ENCODE data around the gene CLMN. TPM values are rescaled to one million over a fixed set of nuclear protein-coding genes. Genes with fewer than 3 reads are reported as not detected.

CLMN gene
- total and polyA plus RNA-seq, 2 of the 13 experiments (the other 11 are each of a cell fraction or from before 2014, with no cell fraction given), result 15.1 to 16.7 TPM

GRCh38 chr14:95300002-95300696 lies 19.6 kb downstream of the CLMN start (continued):
- TF ChIP-seq ZBTB44 (CRISPR knock-in tag; IDR thresholded peaks at IDR 0.05), result no peak
- TF ChIP-seq FOXA3 (CRISPR knock-in tag; IDR thresholded peaks at IDR 0.05), result peak; percentile 68
- TF ChIP-seq THAP11 (CRISPR knock-in tag; IDR thresholded peaks at IDR 0.05), result no peak
- TF ChIP-seq ZNF503 (CRISPR knock-in tag; IDR thresholded peaks at IDR 0.05), result no peak
- 0 out of 2 replicates have a peak, but pooled peaks have one; percentile 39 for TF ChIP-seq ZNF451 (CRISPR knock-in tag; IDR thresholded peaks at IDR 0.05)
- no peak for TF ChIP-seq MXD1 (CRISPR knock-in tag; IDR thresholded peaks at IDR 0.05)
- peak; percentile 26; the same call in 1 of the 2 replicates for TF ChIP-seq ZSCAN21 (CRISPR knock-in tag; IDR thresholded peaks at IDR 0.05; ENCODE audit: borderline replicate concordance)
- TF ChIP-seq FOXA1 (IDR thresholded peaks at IDR 0.05), result no peak
- peak; percentile 52 for TF ChIP-seq FOXA1 (CRISPR knock-in tag; IDR thresholded peaks at IDR 0.05)
- TF ChIP-seq ZNF337 (CRISPR knock-in tag; IDR thresholded peaks at IDR 0.05; ENCODE audit: borderline replicate concordance, low read depth), result no peak
- peak; percentile 68 for TF ChIP-seq BCL6 (CRISPR knock-in tag; IDR thresholded peaks at IDR 0.05)
- TF ChIP-seq HNF4A (CRISPR knock-in tag; IDR thresholded peaks at IDR 0.05), result peak; percentile 68
- TF ChIP-seq ZNF354B (CRISPR knock-in tag; IDR thresholded peaks at IDR 0.05), result no peak
- TF ChIP-seq MIER3 (CRISPR knock-in tag; IDR thresholded peaks at IDR 0.05; ENCODE audit: borderline replicate concordance), result peak; percentile 45; the same call in 1 of the 2 replicates
- peak; percentile 63 for TF ChIP-seq NCOA2 (CRISPR knock-in tag; IDR thresholded peaks at IDR 0.05)
- TF ChIP-seq ZNF644 (CRISPR knock-in tag; IDR thresholded peaks at IDR 0.05; ENCODE audit: low read depth), result peak; percentile 45; the same call in 1 of the 2 replicates
- no peak for TF ChIP-seq CBX1 (IDR thresholded peaks at IDR 0.05; ENCODE audit: low read depth)
- TF ChIP-seq RBM22 (optimal IDR thresholded peaks at IDR 0.05; ENCODE audit: low read length), result peak; percentile 41
- TF ChIP-seq, protein P1, sequence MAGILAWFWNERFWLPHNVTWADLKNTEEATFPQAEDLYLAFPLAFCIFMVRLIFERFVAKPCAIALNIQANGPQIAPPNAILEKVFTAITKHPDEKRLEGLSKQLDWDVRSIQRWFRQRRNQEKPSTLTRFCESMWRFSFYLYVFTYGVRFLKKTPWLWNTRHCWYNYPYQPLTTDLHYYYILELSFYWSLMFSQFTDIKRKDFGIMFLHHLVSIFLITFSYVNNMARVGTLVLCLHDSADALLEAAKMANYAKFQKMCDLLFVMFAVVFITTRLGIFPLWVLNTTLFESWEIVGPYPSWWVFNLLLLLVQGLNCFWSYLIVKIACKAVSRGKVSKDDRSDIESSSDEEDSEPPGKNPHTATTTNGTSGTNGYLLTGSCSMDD (CRISPR knock-in tag; IDR thresholded peaks at IDR 0.05), result no peak
- TF ChIP-seq ZNF557 (CRISPR knock-in tag; IDR thresholded peaks at IDR 0.05), result no peak
- TF ChIP-seq ZNF142 (CRISPR knock-in tag; IDR thresholded peaks at IDR 0.05), result no peak

Measured in HepG2 (cell line).